Fibroblast of pulmonary artery (primary cell): ENCODE data around the gene ZBTB38.

Experiments used
- DNase-seq: peaks from one replicate; pipeline ENCODE4 v3.0.0-alpha.2; 2010; ENCODE audit warnings: low read depth
- H3K4me3 ChIP-seq: replicated peaks from 2 replicates; pipeline ENCODE4 v1.5.1; 2011; ENCODE audit warnings: low read depth, mild to moderate bottlenecking, control low read depth, low read length, moderate library complexity
- TF ChIP-seq, protein P1 (sequence below): IDR thresholded peaks from 2 replicates; pipeline ENCODE4 v1.5.1; 2011; ENCODE audit warnings: mild to moderate bottlenecking, control low read depth, low read length, inconsistent platforms; ENCODE audit errors: missing control alignments

Gene ZBTB38

DNA sequence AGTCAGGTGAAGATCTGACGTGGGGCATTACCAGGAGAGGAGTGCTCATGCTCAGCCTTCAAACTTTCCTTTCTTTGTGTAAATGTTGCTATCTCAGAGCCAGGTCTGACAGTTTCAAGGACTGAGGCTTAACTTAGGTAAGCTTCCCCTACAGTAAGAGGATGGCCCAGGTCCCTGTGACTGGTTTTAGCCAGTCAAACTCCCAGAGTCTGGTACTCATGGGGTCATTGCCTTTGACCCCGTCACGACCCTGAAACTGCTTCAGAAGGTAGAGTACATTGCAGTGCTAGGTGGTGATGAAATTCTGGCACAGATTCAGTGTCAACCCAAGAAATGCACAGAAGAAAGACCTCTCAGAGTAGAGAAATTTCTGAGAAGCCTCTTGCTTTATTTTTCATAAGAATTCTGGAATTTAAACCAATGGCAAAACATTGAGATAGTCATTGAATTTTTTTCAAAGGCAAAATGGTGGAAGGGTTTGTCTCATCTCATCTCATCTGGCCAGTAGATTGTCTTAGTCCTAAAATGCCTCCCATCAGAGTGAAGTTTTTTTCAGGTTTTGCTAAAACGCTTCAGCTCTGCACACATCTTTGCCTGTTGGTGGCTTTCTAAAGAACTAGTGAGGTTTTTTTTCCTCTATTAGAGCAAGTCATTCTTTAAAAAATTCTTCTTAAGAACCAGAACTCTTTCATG is 23.1 kb downstream of the ZBTB38 start:
- DNase-seq: peak; percentile 54
- no peak overlapping the region for H3K4me3 ChIP-seq
- TF ChIP-seq, protein P1, sequence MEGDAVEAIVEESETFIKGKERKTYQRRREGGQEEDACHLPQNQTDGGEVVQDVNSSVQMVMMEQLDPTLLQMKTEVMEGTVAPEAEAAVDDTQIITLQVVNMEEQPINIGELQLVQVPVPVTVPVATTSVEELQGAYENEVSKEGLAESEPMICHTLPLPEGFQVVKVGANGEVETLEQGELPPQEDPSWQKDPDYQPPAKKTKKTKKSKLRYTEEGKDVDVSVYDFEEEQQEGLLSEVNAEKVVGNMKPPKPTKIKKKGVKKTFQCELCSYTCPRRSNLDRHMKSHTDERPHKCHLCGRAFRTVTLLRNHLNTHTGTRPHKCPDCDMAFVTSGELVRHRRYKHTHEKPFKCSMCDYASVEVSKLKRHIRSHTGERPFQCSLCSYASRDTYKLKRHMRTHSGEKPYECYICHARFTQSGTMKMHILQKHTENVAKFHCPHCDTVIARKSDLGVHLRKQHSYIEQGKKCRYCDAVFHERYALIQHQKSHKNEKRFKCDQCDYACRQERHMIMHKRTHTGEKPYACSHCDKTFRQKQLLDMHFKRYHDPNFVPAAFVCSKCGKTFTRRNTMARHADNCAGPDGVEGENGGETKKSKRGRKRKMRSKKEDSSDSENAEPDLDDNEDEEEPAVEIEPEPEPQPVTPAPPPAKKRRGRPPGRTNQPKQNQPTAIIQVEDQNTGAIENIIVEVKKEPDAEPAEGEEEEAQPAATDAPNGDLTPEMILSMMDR: no peak

- DNase-seq: no peak
- TF ChIP-seq, protein P1: no peak
- no peak overlapping the region for H3K4me3 ChIP-seq
These were observed 23.6 kb downstream of the ZBTB38 start for GRCh38 chr3:141391991-141392316.

- DNase-seq: no peak
- TF ChIP-seq, protein P1: no peak
- no peak overlapping the region for H3K4me3 ChIP-seq
These were observed 24.1 kb downstream of the ZBTB38 start for GRCh38 chr3:141392416-141392815.

DNA sequence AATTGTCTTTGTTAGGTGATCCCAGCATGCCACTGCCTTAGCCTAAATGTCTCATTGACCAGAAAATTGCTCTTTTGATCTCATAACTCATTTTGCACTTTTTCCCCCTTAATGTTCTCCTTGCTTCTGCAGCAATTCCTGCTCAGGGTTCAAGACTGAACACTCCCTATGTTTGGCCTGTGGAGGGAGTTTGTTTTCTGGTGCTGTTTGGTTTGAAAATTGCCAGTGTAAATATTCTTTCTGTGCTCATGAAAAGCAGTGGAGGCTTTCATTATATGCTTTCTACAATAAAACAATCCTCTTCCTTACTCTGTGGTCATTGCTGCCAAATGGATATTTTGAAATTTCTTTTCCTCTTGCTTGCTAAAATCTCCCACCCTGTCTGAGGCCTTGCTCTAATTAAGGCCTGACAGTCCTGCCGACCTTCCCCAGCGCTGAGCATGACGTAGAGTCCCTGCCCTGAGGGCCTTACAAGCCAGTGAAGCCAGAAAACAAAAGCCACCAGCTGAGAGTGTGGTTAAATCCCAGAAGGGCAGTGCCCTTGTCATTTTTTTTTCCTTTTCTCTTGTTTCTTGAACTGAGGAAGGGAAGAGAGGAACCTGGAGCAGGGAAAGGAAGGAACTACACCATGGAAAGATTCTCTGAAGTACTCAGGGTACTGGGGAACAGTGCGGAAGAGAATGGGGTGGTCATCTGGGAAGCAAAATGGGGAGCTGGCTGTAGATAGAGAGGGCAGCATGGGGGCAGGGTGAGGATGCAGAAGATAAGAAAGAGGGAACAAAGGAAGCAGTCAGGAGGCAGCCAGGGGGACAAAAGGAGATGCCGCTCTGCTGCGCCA is 24.8 kb downstream of the ZBTB38 start:
- no peak for DNase-seq
- TF ChIP-seq, protein P1: no peak
- no peak overlapping the region for H3K4me3 ChIP-seq

- H3K4me3 ChIP-seq: no peak overlapping the region
- DNase-seq: no peak
- TF ChIP-seq, protein P1: no peak
These were observed 25.4 kb downstream of the ZBTB38 start for GRCh38 chr3:141393735-141394076.

GRCh38 chr3:141394560-141394959 is 26.3 kb downstream of the ZBTB38 start:
- H3K4me3 ChIP-seq: no peak overlapping the region
- DNase-seq: no peak
- TF ChIP-seq, protein P1: no peak

DNA sequence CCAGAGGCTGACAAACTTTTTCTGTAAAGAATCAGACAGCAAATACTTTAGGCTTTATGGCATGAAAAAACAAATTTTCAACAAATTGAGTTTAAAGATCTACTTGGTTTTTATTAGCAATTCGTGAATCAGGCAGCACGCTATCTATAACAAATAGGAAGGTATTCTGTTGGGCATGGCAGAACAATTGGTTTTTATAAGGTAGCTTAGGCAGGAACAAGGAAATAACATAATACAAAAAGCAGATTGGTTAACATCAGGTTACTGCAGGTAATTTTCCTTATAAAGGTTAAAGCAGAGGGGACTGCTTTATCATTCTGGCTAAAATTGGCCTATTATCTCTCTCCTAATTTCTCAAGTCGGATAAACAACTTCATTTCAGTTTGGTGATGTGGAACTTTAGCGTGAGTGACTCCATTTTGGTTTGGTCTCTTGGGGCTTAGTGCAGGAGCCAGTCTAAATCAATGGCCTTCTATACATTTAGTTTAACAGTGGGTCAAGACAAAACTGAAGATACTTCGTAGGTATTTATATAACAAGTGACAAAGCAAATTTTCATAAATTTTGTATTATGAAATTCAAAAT is 26.8 kb downstream of the ZBTB38 start:
- TF ChIP-seq, protein P1: no peak
- DNase-seq: no peak
- H3K4me3 ChIP-seq: no peak overlapping the region
